AG09309 (cell line): ENCODE data around the gene PDPR.
"Not testable (repeated sequence)": the region's sequence is repeated elsewhere in the genome, so short reads cannot be mapped to it uniquely, and the experiment has no call there.

Experiments
- DNase-seq: peaks from one replicate; pipeline ENCODE4 v3.0.0-alpha.2; 2010; ENCODE audit warnings: low read depth
- H3K4me3 ChIP-seq: 2 replicates; pipeline ENCODE4 v1.5.1; 2011; ENCODE audit warnings: mild to moderate bottlenecking, low read depth, low read length, moderate library complexity; ENCODE audit not compliant: control insufficient read depth
- TF ChIP-seq, protein P1 (sequence below): IDR thresholded peaks from 2 replicates; pipeline ENCODE4 v1.5.1; 2011; ENCODE audit warnings: mild to moderate bottlenecking, low read depth, low read length, inconsistent platforms; ENCODE audit not compliant: insufficient read depth, control insufficient read depth; ENCODE audit errors: missing control alignments

The PDPR gene

DNA sequence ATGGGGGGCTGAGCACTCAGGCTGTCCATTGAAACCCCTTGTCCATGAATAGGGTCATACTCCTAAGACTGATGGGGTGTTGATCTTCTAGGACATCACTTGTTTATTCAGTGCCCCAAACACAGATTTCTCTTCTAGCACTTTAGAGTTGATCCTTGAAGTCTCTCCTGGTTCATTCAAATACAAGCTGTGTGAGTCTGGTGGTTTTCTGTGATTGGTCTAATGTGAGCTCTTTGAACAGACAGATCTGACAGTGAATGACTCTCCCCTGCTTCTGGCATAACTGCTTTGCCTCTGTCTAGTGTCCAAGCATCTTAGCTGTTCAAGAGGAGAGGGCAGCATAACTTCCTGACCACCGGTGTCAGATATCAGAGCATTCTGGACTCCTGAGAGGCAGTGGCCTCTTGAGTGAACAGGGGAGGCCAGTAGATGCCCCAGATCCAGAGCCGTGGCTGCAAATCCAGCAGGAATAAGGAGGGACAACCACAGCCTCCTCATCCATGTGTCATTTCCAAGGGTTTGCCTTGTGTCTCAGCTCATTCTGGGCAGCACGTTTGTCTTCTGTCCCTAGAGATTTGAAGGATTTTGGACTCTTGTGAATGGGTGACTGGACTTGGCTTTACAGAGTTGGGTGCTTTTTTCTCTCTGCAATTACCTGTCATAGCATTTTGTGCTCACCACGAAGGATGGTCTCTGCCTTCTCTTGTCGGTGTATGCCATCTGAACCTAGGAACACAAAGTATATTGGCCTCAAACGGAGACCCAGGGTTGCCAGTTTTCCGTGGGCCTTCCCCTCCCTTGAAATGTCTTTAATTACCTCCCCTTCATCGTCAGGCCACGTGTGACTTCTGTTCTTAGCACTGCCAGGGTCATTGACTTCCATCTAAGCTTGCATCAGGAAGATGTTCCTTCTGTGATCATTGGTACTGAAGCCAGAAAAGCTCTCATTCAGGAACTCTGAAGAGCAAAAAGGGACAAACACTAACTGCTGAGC, 45.5 kb downstream of the PDPR start:
- TF ChIP-seq, protein P1, sequence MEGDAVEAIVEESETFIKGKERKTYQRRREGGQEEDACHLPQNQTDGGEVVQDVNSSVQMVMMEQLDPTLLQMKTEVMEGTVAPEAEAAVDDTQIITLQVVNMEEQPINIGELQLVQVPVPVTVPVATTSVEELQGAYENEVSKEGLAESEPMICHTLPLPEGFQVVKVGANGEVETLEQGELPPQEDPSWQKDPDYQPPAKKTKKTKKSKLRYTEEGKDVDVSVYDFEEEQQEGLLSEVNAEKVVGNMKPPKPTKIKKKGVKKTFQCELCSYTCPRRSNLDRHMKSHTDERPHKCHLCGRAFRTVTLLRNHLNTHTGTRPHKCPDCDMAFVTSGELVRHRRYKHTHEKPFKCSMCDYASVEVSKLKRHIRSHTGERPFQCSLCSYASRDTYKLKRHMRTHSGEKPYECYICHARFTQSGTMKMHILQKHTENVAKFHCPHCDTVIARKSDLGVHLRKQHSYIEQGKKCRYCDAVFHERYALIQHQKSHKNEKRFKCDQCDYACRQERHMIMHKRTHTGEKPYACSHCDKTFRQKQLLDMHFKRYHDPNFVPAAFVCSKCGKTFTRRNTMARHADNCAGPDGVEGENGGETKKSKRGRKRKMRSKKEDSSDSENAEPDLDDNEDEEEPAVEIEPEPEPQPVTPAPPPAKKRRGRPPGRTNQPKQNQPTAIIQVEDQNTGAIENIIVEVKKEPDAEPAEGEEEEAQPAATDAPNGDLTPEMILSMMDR = no peak
- DNase-seq = no peak
- no peak overlapping the region for H3K4me3 ChIP-seq

DNA sequence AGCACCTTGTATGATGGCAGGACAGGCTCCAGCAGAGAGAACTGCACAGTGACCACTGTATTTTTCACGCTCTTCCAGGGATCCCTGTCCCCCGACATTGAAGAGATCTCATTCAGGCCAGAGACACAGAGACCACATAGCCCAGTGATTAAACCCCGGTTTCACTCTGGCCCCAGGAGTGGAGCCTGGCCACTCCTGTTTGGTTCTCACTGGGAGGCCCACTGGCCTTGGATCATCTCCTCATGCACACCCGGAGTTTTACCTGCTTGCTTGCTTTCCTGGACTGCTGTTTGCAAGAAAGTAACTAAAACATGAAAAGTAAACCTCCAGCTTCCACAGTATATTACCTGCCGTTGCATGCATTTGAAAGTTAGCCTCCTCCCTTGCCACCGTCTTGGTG, 46.3 kb downstream of the PDPR start:
- no peak for DNase-seq
- TF ChIP-seq, protein P1 = no peak
- no peak overlapping the region for H3K4me3 ChIP-seq

DNA sequence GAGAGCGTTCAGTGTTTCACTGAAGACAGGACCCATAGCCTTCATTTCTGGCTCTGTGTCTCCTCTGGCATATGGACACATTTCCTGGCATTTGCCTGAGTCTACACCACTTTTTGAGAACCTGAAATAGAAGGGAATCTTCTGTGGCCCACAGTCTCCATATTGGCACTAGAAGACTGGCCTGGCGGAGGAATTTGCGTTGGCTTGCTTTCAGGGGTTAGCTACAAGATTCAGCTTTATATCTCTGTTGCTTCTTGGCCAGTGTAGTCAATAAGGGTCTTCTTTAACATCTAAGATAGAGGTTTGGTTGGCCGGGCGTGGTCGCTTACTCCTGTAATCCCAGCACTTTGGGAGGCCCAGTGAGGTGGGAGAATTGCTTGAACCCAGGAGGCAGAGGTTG, 46.7 kb downstream of the PDPR start:
- no peak for DNase-seq
- TF ChIP-seq, protein P1 = no peak
- H3K4me3 ChIP-seq = no peak overlapping the region

DNA sequence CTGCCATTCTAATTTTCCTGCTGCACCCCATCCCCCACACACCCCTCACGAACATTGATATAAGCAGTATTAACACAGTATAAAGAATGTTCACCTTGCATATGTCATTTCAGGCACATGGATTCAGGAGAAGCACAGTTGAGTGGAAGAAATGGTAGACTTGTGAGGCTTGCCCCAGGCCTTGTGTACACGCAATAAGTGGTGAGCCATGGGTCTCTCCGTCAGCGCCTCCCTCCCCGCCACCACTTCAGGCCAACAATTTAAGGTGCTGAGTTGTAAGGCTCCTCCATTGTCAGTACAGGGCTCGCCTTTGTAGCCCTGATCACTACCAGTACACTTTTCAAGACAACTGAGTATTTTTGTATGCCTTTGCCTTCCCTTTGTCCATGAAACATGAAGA, 47.2 kb downstream of the PDPR start:
- TF ChIP-seq, protein P1 = no peak
- H3K4me3 ChIP-seq = no peak overlapping the region
- no peak for DNase-seq

DNA sequence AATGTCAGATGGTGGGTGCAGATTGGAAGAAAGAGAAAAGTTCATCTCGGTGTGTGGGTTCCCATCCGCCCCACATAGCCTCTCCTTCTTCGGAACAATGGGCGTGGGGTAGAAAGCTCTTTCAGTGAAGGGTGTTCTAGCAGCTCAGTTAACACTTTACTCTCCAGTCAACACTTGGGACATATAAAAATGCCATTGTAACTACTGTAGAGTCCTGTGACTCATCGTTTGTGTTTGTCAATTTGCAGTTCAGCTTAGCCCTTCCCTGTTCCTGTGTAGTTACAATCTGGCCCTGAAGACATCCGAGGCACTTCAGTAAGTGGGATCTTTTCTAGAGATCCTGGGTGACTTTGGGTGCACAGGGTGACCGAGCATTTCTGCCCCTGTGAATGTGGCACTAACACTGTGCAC, 47.9 kb downstream of the PDPR start:
- H3K4me3 ChIP-seq = no peak overlapping the region
- DNase-seq = no peak
- TF ChIP-seq, protein P1 = no peak

DNA sequence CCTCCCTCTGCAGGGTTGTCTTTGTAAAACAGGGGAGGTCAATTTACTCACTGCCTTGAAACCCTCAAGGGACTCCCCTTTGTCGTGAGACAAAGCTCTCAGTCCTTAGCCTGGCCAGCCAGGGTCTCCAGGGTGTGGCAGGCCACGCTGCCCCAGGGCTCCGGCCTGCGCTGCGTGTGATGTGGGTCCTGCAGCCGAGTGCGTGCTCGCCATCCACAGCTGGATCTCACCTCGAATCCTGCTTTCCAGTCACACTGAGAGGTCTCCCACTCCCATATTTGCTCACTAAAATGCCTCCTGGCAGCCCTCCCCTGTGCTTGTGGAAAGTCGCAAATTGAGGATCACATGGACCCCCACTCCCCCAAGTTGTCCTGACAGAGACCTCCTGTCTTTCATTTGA, 49.5 kb downstream of the PDPR start:
- H3K4me3 ChIP-seq = no peak overlapping the region
- DNase-seq = no peak
- TF ChIP-seq, protein P1 = no peak

DNA sequence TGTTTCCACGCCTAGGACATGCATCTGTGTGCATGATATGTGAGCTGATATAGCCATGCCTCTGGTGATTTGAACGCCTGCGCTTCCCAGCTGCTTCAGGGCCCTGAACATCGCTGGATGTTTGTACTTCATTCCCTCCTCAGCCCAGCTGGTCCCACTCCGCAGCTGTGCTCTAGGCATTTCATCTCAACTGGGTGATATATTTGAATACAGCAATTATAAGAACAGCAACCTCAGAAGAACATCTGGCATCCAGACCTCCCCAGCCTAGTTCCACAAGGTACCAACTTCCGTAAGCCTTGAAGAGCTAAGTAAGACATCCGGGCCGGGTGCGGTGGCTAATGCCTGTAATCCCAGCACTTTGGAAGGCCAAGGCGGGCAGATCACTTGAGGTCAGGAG, 52.6 kb downstream of the PDPR start:
- H3K4me3 ChIP-seq, DNase-seq: not testable (repeated sequence)

DNA sequence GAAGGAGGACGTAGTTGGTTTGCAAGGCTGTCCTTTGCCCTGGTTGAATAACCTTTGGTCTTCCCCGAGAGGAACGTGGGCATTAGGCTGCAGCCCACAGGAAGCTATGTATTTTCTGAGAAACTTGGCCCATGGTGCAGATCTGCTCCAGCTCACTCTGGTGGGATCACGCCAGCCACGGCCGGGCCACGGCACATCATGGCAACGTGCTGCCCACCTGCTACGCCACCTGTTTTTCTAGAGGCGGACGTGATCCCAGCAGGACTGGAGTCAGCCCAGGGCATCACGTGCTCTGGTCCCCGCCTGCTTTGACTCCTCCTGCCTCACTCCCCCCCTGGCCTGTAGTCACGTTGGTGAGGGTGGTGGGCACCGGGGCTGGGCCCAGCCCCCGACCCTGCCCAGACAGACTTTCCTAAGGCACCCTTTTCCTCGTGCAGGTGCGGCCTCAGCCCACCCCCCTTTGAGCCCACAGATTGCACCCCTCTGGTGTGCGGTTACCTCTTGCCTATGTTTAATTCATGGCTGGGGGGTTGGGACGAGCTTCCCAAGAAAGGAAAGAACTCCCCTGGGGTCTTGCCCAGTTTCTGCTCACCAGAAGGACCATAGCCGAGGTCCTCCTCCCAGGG, 59.2 kb downstream of the PDPR start, which contains the start of gene CLEC18C:
TSS of gene CLEC18C (plus strand) at position 576 of the 626 bp plus-strand sequence. CDS start 492 bp downstream, outside the sequence.
- not testable (repeated sequence) for DNase-seq, H3K4me3 ChIP-seq

DNA sequence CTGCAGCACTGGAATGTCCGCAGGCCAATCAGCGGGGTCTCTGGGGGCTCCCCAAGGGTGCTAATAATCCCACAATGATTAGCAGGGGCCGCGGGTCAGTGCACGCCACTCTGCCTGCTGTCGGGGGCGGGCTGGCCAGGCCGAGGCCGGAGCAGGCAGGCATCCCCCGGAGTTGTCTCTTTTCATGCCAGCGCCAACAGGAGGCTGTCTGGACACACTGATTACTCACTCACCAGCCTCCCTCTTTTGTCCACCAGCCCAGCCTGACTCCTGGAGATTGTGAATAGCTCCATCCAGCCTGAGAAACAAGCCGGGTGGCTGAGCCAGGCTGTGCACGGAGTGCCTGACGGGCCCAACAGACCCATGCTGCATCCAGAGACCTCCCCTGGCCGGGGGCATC, 59.8 kb downstream of the PDPR start:
- H3K4me3 ChIP-seq, DNase-seq: not testable (repeated sequence)

DNA sequence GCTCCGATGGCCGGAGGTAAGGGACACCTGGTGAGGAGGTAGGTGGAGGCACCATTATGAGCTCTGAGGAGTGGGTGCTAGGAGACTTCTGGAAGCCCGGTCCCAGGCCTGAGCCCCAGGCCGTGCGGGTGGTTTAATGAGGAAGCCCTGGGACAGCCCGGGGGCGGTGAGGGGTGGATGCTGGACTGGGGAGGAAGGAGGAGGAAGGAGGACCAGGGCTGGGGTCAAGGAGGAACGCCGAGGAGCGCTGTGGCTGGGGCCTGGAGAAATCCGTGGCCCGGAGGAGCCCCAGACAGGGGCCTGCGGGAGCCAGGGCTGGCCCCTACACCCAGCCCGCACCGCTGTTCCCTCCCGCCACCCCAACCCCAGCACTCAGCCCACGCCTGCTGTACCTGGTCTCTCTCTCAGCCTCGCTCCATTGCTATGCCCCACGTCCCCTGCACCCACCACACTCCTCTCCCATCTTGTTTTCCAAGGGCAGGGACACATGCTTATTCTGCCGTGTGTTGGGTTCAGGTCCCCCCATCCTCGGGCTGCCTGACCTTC, 60.3 kb downstream of the PDPR start:
- H3K4me3 ChIP-seq, DNase-seq: not testable (repeated sequence)
